CD1c-positive myeloid dendritic cell (primary cell): ENCODE measurements around the gene PTPRD.
"Not testable (repeated sequence)": the region's sequence is repeated elsewhere in the genome, so short reads cannot be mapped to it uniquely, and the experiment has no call there.

ENCODE experiments used
- DNase-seq: peaks from one replicate; pipeline ENCODE4 v3.0.0-alpha.2; 2016; ENCODE audit errors: extremely low spot score

Gene PTPRD

DNA sequence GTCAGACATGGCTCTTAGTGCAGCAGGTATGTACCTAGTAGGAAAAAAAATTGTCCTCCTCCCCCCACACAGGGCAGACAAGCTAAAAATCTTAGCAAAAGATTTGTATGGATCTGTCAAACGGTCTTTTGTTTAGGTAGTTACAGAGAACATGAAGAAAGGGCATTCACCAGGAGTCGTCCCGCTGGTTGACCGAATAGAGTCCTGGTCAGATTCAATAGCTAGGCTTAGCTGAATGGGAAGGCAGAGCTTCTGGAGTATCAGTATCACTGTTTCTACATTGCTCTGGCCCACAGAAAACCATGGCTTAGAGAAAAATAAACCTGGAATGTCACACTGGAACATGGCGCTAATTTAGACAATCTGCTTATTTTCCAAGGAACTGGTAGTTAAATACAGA lies 642.3 kb downstream of the PTPRD start:
- DNase-seq = no peak

DNA sequence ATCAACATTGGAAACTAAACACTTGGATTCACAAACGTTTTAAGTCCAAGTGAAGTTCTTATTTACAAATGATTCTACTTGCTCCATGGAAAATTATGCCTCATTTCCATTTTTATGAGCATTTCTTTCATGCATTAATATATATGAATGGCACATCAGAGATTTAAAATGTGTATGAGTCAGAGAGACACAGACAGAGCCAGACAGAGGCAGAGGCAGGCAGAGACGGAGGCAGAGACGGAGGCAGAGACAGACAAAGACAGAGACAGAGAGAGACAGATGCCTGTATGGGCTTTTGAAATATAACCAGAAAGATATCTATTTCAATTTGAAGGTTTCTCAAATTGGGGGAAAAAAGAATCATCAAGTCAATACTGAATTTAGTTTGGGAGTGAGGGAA lies 649.0 kb downstream of the PTPRD start:
- no peak for DNase-seq

DNA sequence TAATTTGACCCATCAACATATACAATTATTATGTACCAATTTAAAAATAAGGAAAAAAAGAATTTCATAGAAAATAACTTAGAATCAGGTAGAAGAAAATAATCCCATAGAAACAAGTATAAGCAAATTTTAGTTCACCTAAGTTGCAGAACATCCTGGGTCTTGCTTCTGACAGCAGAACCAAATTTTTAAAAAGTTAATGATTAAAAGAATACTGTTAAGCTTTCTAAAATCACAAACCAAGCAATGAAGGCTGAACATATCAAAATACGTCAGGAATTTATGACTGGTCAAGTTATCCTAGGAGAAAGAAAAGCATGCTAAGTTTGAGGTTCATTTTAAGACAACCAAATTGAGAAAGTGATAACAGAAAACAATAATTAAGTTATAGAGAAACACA lies 650.9 kb downstream of the PTPRD start:
- DNase-seq = no peak

DNA sequence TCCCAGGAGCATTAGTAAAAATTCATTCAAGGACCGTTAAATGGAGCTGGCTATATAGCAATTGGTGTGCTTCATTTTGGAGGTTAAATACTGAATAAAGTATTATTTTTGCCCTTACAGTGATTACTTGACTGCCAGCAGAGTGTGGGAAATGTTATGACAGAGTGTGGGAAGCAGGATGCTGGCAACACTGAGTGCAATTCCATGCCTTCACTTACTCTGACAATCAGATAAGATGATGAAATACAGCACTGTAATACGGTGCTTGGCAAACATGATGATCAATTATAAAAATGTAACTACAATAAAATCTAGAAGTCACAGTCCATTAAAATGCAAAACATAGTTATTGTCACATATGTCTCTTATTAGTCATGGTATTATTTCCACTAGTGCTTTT lies 651.3 kb downstream of the PTPRD start:
- no peak for DNase-seq

DNA sequence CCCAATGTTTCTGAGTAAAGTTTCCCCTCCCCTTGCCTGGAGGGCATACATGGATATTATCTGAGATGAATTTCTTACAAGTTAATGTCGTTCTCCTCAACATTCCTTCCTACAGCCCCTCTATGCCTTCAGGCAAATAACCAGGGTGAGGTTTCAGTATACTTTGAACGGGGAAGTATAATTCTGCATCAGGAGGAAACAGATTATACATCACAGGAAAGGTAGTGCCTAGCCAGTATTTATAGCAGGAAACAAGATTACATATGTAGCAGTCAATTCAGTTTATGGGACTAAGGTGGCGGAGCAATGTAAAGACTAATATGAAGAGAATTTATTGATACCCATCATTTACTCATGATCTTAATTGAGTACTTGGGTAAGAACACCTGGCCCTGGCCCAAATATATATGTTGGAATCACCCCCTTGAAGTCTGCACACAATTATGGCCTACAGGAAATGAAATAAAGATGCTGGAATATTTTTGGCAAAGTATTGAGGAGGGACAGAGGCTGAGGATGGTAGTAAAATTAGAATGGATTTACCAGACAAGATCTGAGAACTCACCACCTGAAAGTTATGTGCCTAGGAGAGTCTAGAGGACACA lies 661.1 kb downstream of the PTPRD start:
- DNase-seq = no peak

DNA sequence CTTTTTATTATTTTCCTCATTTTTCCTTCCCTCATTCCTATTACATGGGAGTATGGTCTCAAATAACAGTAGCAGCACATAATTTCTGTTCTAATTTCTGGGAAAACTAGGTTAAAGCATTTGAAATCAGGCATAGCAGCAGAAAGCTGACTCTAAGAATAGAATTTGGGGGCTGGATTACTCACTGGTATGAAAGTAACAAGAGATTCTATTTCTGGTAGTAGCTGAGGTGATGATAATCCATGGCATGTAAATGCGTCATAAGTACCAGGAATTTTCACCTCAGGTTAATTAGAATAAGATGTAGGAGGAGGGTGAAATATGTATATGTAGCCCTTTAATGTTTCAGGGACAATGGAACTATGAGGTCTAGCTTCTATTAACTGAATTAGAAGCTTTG lies 662.0 kb downstream of the PTPRD start:
- no peak for DNase-seq

DNA sequence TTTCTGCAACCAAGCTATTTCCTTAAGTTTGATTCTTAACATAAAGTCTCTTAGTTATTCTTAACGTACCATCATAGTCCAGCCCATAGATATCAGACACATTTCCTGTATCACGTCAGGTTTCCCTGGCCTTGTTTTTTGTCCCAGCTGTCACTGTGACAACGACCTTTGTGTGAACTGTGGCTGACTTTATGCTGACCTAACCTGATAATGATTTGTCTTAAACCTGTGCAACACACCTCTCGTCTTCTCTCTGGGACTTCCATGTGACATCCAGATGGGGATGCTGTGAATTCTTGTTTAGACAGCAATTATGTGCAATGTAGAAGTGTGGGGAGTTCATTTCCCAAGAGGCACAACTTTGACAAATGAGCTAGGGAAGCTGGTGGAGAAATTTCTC lies 662.8 kb downstream of the PTPRD start:
- DNase-seq = no peak

DNA sequence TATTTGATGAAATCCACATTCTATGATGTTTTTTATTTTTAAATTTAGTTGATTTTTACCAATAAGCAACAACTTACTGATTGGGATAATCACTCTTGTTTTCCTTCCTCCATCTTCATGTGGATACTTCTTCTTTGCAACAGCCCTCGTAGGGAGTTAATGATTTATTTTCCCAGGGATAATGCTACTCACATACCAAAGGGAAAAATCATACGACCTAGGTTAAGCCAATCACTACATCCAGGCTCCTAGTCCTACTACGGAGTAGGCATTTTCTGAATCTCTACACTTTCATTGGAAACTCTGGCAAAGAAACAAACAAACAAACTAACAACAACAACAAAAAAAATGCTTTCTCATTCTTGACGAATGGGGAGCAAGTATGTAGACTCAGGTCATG lies 663.4 kb downstream of the PTPRD start:
- DNase-seq = no peak

DNA sequence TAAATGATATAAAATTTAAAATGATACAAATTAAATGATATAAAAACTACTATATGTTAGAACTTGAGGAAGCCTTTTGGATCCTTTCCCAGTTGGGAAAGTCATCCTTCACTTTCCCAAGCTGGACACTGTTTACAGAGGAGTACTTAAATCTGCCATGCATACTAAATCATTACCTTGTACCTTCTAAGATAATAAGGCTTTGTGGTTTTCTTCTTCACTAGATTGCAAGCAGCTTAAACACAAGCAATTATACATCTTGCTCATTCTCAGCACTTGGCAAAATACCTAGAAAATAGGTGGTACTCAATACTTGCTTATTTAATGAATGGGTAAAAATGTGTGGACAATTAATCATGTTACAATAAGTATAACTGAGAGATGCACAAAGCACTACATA lies 666.8 kb downstream of the PTPRD start:
- DNase-seq = no peak

DNA sequence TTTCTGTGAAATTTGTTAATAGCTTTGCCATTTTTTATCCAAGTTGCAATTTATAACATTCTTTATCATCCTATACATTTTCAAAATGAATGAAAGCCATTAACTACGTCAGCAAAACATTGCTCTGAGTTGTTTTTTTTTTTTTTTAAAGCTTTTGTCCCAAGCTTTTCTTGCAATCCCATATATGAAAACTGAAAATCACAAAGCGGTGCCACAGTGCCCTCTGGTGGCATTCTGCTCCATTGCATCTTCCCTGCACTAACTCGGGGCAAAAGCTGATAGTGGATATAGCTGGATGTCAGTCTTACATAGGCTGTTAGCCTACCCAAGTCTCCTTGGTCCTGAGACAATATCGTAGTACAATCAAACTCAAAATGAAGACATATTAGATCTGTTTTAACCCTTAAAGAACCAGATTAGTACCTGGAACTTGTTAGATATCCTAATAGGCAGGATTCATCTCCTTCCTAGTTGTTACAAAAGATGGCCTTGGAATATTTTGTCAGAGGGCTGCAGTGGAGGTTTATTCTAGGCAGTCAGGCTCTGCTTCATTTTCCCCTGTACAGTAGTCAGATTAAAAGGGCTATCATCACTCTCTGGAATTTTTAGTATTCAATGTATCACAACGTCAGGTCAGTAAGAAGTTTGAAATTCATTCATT lies 669.9 kb downstream of the PTPRD start:
- peak; percentile 60 for DNase-seq

DNA sequence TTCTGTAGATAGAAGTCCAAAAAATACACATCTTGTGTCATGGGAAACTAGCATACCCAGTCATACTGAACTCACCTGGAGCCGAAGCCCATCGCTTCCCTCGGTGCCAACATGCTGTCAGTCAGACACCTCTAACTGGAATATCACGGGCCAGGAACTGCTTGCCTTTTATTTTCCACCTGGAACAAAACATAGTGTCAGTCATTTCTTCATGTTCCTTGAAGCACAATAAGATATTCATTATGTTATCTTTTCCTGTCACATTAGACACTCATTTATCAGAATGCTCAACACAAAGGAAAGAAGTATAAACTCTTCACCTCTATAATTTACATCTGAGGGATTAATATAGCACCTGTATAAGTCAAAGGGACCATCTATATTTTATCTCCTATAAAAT lies 674.4 kb downstream of the PTPRD start:
- no peak for DNase-seq

DNA sequence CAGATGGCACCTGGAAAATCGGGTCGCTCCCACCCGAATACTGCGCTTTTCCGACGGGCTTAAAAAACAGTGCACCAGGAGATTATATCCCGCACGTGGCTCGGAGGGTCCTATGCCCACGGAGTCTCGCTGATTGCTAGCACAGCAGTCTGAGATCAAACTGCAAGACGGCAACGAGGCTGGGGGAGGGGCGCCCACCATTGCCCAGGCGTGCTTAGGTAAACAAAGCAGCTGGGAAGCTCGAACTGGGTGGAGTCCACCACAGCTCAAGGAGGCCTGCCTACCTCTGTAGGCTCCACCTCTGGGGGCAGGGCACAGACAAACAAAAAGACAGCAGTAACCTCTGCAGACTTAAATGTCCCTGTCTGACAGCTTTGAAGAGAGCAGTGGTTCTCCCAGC lies 681.3 kb downstream of the PTPRD start:
- not testable (repeated sequence) for DNase-seq

DNA sequence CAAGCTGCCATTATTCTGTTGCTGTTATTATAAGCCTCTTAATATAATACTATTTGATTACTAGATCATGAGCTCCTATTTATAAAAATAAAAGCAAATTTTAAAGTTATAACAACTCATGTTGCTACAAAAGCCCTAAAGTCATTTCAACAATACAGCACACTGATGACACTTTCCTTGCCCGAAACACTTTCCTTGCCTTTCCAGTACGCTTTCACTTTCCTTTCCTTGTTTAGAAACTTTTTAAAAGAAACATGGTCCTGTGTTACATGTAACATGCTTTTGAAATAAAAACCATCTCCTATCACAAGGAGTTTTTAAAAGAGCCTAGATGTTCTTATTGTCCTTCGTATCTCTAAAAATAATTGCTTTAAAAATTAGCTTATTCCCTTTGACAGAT lies 688.4 kb downstream of the PTPRD start:
- no peak for DNase-seq

DNA sequence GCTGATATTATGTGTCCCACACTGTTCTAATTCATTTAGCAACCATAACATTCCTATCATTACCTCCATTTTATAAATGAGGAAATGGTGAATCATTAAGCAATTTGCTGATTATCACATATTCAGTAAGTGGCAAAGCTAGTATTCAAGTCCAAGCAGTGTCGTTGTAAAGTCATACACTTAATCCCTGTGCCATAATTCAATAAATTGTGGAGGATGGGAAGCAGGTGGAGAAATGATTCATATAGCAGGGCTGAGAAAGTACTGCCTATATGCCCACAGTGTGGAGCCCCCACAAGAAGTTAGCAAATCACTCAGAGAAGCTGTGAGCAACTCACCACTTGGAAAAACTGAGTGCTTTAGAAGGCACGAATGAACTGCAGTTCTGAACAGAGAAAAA lies 691.0 kb downstream of the PTPRD start:
- no peak for DNase-seq

DNA sequence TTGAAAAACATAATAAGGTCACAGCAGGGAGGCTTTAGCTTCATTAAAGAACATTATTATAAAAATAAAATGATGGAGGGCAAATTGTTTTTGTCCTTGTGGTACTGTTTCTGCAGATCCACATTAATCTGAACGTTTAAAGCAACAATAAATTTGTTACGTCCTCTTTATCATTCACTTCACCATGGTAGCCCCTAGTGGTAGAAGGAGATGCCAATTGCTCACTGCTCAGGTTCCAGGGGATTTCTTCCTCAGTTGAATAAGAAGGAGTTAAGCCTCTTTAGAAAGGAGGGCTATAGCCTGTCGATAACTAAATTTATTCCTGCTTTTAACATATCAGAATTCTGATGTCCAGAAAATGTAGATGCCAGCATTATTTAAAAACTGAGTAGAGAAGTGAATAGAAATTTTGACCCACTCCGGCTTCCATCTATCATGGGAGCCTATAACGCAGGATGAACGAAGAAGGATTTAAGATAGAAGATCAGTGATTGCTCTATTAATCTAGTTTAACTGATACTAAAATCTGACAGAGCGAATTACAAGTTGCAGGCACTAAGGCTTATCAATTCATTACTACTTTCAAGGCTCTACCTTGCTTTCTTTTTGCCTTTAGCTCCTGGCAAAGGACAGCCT lies 692.3 kb downstream of the PTPRD start:
- no peak for DNase-seq

DNA sequence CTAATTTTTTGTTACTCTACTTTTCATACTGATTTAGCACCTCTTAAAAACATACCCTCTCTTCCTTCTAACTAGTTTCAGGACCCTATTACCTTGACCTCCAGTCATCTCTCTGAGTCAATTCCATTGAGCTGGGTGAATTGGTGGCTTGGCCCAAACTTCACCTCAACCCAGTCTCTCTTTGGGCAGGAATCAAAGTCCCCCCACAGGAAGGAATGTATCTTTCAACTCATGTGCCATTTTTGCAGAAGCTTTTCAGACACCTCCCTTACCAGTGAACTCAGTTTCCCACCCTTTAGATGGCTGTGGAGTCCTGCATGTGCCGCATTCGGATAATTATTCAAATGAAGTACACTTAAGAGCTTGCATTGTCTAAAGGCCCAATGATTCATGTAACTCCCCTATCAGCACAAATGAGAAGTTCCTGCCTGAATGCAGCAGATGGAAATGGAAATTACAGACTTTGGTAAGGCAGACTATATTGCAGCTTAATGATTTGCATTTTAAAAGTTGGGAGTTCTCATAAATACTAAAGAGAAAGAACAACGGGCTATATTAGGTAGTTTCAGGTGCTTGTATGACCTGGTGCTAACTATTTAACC lies 693.5 kb downstream of the PTPRD start:
- DNase-seq = no peak

DNA sequence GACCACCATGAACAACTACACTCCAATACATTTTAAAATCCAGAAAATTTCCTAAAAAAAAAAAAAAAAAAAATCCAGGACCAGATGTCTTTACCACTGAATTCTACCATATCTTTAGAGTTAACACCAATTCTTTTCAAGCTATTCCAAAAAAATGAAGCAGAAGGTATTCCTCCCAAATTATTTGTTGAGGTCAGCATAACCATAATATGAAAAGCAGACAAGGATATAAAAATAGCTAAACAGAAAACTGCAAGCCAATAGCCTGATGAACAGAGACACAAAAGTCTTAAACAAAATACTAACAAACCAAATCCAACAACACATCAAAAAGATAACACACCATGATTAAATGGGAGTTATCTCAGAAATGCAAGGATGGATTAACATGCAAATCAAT lies 695.4 kb downstream of the PTPRD start:
- no peak for DNase-seq

DNA sequence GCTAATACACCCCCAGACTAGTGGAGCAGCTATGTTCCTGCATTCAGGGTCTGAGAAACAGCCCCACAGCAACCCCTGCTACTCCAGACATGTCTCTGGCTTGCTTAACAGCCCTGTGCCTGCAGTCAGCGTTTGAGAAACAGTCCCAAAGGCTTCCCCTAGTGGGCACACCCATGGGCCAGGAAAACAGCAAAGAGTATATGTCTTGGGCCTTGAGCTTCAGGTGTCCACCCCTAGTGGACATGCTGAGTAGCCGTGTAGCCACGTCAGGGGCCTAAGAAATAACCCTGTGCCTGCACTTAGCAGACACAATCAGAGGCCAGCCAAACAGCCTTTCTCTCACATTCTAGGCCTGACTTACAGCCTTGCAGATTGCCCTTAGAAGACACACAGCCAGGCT lies 698.6 kb downstream of the PTPRD start:
- DNase-seq = no peak

DNA sequence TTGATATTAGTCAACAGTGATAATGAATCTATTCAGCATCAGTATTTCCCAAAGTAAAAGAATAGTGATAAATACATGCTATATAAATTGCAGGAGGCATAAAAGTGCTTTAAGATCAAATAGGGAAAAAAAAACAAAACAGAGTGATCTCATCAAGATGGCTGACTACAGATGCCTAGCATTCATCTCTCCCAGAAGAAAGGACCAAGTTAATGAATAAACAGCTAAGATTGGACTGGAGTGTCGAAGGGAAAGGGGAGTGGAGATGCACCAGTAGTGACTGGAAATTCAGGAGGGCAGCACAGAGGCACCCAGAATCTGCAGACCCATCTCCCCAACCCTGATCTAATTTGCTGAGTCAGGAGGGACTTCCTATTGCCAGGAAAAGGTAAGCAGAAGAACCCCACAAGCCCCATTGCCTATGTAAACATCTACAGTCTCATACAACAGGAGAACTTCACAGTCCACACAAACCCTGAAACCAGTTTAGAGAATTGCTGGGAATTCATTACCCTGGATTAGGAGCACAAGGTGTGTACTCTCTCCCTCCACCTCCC lies 699.4 kb downstream of the PTPRD start:
- DNase-seq = no peak

DNA sequence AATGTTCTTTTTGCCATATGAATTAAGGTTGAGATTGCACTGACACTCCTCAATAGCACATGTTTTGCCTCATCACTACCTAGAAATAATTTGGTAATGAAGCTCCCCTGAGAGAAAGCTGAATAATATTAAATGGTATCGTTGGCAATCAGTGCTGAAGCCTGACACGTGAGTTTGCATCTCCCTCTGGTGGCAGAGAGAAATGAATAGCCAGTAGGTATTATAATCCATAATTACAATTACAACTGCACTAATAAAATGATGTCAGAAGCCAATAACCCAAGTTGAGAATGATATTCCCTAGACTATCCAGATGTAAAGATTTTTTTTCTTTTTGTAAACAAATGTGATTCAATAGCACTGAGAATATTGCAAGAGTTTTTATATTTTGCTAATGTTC lies 700.3 kb downstream of the PTPRD start:
- no peak for DNase-seq

DNA sequence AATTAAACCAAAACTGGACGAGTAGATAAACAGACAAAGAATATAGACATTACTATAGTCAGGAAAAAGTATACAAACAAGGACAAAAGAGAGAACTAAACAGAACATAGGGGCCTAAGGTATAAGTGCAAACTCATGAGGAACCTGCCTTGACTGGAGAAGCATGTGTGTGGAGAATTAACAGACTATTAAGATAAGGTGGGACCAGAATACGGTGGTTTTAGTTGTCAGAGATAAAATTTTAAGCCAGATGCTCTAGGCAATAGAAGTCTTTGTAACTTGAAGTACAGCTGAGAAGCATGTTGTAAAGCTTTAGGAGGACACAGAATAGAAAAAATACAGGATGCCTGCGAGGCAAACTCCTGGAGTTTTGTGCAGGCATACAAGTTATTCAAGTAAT lies 707.1 kb downstream of the PTPRD start:
- no peak for DNase-seq

DNA sequence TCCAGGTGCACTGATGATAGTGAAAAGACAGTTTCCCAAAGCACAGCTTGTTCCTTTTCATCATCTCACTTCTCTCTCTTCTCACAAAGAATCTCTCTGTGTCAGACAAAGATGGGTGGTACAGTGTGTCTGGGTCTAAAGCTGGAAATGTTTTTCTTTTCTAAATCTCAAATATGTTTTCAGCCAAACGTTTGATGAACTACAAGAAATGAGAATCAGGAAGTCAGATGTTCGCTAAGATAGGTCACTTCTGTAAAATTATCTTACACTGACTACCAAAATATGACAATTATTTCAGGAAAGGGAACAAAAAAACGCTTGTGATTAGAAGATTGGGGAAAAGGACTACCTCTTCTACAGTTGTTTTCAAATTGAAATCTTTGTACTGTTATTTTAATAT lies 708.8 kb downstream of the PTPRD start:
- DNase-seq = no peak

DNA sequence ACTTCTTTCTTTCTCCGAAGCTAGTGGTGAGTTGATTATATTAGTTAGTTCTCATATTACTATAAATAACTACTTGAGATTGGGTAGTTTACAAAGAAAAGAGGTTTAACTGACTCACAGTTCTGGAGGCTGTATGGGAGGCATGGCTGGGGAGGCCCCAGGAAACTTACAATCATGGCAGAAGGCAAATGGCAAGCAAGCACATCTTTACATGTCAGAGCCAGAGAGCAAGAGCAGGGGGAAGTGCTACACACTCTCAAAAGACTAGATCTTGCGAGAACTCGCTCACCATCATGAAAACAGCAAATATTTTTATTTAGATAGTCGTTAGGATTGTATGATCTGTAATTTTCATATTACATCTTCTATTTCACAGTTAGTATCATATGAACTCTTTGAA lies 711.2 kb downstream of the PTPRD start:
- DNase-seq = no peak
